Peyer's patch (tissue), 4 donors: ENCODE measurements around the gene PBOV1.

Experiments used
- CTCF ChIP-seq, 6 experiments: fragments of 450-650 bp in 4 of 6; fragments of 200-600 bp in 2 of 6; sonication (generic) in 1 of 6; IDR thresholded peaks; one replicate each; pipeline ENCODE4 v1.5.1; 2017 to 2019; ENCODE audit warnings: antibody characterized with exemption in 6 of 6, mild to moderate bottlenecking in 3 of 6, moderate library complexity in 1 of 6
- POLR2A ChIP-seq, 2 donors: fragments of 450-650 bp; IDR thresholded peaks; one replicate each; pipeline ENCODE4 v1.5.1; 2017; ENCODE audit warnings: antibody characterized with exemption in 2 of 2, mild to moderate bottlenecking in 2 of 2, moderate library complexity in 2 of 2

GRCh38 chr6:138198430-138199091 is 19.7 kb downstream of the PBOV1 start:
- TF ChIP-seq POLR2A (IDR thresholded peaks at IDR 0.05): no peak
- TF ChIP-seq CTCF (IDR thresholded peaks at IDR 0.05): no peak
